ENCODE measurements around the gene GDF10.

DNA sequence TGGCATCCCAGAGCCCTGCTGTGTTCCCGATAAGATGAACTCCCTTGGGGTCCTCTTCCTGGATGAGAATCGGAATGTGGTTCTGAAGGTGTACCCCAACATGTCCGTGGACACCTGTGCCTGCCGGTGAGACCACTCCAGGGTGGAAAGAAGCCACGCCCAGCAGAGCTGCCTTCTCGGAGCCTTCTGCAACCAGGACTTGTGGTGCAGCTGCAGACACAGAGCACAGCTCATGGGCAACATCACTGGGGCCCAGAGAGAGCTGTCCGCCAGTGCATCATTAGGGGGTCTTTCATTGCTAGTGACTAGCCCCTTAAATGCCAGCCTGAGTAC is 12.6 kb downstream of the GDF10 start:
- TF ChIP-seq, protein P1, sequence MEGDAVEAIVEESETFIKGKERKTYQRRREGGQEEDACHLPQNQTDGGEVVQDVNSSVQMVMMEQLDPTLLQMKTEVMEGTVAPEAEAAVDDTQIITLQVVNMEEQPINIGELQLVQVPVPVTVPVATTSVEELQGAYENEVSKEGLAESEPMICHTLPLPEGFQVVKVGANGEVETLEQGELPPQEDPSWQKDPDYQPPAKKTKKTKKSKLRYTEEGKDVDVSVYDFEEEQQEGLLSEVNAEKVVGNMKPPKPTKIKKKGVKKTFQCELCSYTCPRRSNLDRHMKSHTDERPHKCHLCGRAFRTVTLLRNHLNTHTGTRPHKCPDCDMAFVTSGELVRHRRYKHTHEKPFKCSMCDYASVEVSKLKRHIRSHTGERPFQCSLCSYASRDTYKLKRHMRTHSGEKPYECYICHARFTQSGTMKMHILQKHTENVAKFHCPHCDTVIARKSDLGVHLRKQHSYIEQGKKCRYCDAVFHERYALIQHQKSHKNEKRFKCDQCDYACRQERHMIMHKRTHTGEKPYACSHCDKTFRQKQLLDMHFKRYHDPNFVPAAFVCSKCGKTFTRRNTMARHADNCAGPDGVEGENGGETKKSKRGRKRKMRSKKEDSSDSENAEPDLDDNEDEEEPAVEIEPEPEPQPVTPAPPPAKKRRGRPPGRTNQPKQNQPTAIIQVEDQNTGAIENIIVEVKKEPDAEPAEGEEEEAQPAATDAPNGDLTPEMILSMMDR (IDR thresholded peaks at IDR 0.05) = no peak
- no peak for TF ChIP-seq POLR2A (IDR thresholded peaks at IDR 0.05)
